ENCODE data around the gene NANOG. TPM values are rescaled to one million over a fixed set of nuclear protein-coding genes. Genes with fewer than 3 reads are reported as not detected.
"Not testable (repeated sequence)": the region's sequence is repeated elsewhere in the genome, so short reads cannot be mapped to it uniquely, and the experiment has no call there.

NANOG gene
- polyA plus RNA-seq, 3 donors from 2014 or later, result not detected

DNA sequence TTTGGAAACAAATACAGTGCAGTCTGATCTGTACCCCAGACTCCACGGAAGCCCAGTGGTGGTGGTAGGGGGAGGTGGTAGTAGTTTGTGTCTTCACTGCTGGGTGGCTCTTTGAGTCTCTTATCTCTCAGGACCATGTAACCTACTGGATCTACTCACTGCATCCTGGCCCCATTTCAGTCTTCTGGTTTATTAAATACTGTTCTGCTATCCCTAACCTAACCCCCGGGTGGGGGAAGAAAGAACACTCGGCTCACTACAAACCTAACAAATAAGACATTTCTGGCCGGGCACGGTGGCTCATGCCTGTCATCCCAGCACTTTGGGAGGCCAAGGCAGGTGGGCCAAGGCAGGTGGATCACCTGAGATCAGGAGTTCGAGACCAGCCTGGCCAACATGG lies 44.0 kb downstream of the NANOG start:
- H3K36me3 Mint-ChIP-seq, H3K4me1 Mint-ChIP-seq, H3K4me3 Mint-ChIP-seq: not testable (repeated sequence)

GRCh38 chr12:7833831-7834230 lies 44.6 kb downstream of the NANOG start:
- no peak overlapping the region for H3K4me3 Mint-ChIP-seq
- no peak overlapping the region for H3K27ac Mint-ChIP-seq
- H3K27me3 Mint-ChIP-seq (ENCODE audit: low read depth in 3 of 3), result peaks cover 2 to 10% (median 3%) of the 10 kb centered on the region in 3 donors
- no peaks in the 10 kb centered on the region for H3K9me3 Mint-ChIP-seq
- no peaks in the 10 kb centered on the region for H3K4me1 Mint-ChIP-seq
- DNase-seq, result no peak
- no peaks in the 10 kb centered on the region for H3K36me3 Mint-ChIP-seq

More for the DNA sequence above, 44.0 kb downstream of the NANOG start:
- H3K27me3 Mint-ChIP-seq (ENCODE audit: low read depth in 3 of 3); DNase-seq; H3K27ac Mint-ChIP-seq; H3K9me3 Mint-ChIP-seq: not testable (repeated sequence)

DNA sequence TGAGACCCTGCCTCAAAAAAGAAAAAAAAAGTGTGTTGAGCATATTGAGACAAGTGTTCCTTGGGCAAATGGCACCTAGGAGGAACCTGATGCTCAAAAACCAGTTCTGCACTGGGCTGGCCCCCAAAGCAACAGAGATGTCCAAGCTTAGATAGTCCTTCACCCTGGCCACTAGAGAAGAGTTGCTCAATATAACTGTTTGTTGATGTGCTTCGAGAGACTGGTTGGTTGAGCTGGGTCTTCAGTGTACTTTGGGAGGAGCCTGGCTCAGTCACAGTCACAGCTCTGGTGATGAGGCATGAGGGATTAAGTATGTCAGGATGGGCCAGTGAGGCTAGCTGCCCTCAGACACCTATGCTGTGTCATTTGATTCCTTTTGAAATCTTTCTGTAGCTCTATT lies 45.5 kb downstream of the NANOG start:
- Mint-ChIP-seq H3K36me3 (no peaks in the 10 kb centered on the region), H3K4me3 (no peak overlapping the region), H3K27me3 (ENCODE audit: low read depth in 3 of 3) (peaks cover 2 to 10% (median 2%) of the 10 kb centered on the region in 3 donors), H3K27ac (no peak overlapping the region), H3K4me1 (no peaks in the 10 kb centered on the region), H3K9me3 (no peaks in the 10 kb centered on the region)
- no peak for DNase-seq

GRCh38 chr12:7835116-7835515 lies 45.9 kb downstream of the NANOG start:
- no peak overlapping the region for H3K27ac Mint-ChIP-seq
- DNase-seq, result no peak
- H3K36me3 Mint-ChIP-seq, result no peaks in the 10 kb centered on the region
- H3K9me3 Mint-ChIP-seq, result no peaks in the 10 kb centered on the region
- H3K27me3 Mint-ChIP-seq (ENCODE audit: low read depth in 3 of 3), result peaks cover 2 to 10% (median 2%) of the 10 kb centered on the region in 3 donors
- H3K4me1 Mint-ChIP-seq, result no peaks in the 10 kb centered on the region
- no peak overlapping the region for H3K4me3 Mint-ChIP-seq

DNA sequence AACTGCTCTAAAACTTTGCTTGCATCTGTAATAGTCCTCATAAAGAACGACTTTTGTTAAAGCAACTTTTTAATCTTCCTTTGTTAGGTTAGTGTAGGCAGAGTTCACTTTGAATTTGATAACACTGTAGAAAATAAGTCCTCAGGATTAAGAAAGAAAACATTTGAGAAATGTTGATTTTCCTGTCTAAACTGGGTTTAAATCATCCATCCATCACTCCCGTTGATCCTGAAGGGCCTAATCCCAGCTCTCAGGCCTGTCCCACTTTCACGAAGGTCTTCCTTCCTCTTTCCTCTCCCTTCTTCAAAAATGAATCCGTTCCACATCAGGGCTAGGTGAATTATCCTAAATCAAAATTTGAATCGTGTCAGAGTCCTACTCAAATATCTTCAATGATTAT lies 46.6 kb downstream of the NANOG start:
- Mint-ChIP-seq H3K4me3 (no peak overlapping the region), H3K4me1 (no peaks in the 10 kb centered on the region), H3K27ac (no peak overlapping the region), H3K27me3 (ENCODE audit: low read depth in 3 of 3) (peaks cover 2 to 10% (median 2%) of the 10 kb centered on the region in 3 donors), H3K9me3 (no peaks in the 10 kb centered on the region), H3K36me3 (no peaks in the 10 kb centered on the region)
- DNase-seq, result no peak

DNA sequence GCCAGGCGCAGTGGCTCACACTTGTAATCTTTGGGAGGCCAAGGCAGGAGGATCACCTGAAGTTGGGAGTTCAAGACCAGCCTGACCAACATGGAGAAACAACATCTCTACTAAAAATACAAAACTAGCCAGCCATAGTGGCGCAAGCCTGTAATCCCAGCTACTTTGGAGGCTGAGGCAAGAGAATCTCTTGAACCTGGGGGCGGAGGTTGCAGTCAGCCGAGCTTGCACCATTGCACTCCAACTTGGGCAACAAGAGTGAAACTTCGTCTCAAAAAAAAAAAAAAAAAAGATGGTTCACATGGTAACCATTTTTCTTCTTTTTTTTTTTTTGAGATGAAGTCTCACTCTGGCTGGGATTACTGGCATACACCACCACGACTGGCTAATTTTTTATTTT lies 48.2 kb downstream of the NANOG start:
- Mint-ChIP-seq H3K9me3 (no peaks in the 10 kb centered on the region), H3K4me1 (no peaks in the 10 kb centered on the region), H3K27ac (no peak overlapping the region), H3K4me3 (no peak overlapping the region), H3K36me3 (no peaks in the 10 kb centered on the region), H3K27me3 (ENCODE audit: low read depth in 3 of 3) (peaks cover 2 to 13% (median 4%) of the 10 kb centered on the region in 3 donors)
- no peak for DNase-seq

- H3K36me3 Mint-ChIP-seq, H3K27ac Mint-ChIP-seq, DNase-seq, H3K9me3 Mint-ChIP-seq, H3K4me1 Mint-ChIP-seq, H3K4me3 Mint-ChIP-seq: not testable (repeated sequence)
- peaks cover 0 to 10% (median 4%) of the 10 kb centered on the region in 3 donors for H3K27me3 Mint-ChIP-seq (ENCODE audit: low read depth in 3 of 3)
Measured at GRCh38 chr12:7839226-7839625, 50.0 kb downstream of the NANOG start.

- H3K4me3 Mint-ChIP-seq, DNase-seq, H3K4me1 Mint-ChIP-seq, H3K9me3 Mint-ChIP-seq, H3K36me3 Mint-ChIP-seq, H3K27ac Mint-ChIP-seq: not testable (repeated sequence)
- H3K27me3 Mint-ChIP-seq (ENCODE audit: low read depth in 3 of 3), result peaks cover 0 to 11% (median 4%) of the 10 kb centered on the region in 3 donors
Measured at GRCh38 chr12:7839848-7840247, 50.6 kb downstream of the NANOG start.

DNA sequence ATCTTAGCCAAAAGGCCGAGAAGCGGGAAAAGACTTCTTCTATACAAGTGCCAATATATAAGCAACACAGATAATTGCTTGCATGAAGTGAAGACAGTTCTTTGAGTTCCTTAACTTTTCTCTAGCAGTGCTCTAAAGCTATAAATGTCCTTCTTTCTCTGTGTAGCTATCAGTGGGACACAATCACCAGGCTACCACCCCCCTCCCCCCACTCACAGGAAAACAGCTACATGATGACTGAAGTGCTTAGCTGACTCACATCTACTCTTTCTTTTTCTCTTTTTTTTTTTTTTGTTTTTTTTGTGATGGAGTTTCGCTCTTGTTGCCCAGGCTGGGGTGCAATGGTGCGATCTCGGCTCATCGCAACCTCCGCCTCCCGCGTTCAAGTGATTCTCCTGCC lies 53.2 kb downstream of the NANOG start:
- H3K4me1 Mint-ChIP-seq, DNase-seq, H3K27ac Mint-ChIP-seq, H3K4me3 Mint-ChIP-seq, H3K36me3 Mint-ChIP-seq, H3K9me3 Mint-ChIP-seq: not testable (repeated sequence)
- peaks cover 0 to 20% (median 2%) of the 10 kb centered on the region in 3 donors for H3K27me3 Mint-ChIP-seq (ENCODE audit: low read depth in 3 of 3)

DNA sequence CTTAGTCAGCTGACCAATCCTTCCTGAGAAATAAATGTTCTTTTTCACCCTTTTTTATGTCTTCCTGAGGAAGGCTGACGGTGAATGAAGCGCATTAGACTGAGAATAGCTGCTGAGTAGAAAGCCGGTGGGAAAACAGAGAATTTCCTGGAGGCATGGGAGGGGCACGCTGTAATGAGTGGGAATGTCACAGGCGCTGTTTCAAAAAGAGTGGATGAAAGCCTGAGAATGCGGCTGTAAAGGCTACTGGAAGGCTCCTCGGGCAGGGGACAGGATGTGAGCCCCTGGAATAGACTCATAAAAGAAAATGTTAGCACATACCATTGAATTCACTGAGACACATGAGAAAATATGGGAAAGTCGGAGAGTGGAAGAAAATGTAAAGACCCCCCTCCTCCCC lies 53.9 kb downstream of the NANOG start:
- H3K9me3 Mint-ChIP-seq, DNase-seq, H3K4me1 Mint-ChIP-seq, H3K36me3 Mint-ChIP-seq: not testable (repeated sequence)
- peak overlapping the region in 1 of 5 donors; percentile 39 for H3K4me3 Mint-ChIP-seq
- H3K27me3 Mint-ChIP-seq (ENCODE audit: low read depth in 3 of 3), result peaks cover 0 to 21% (median 2%) of the 10 kb centered on the region in 3 donors
- H3K27ac Mint-ChIP-seq, result peak overlapping the region in 2 of 6 donors; percentile 36 to 57

GRCh38 chr12:7843583-7843982 lies 54.4 kb downstream of the NANOG start:
- H3K4me3 Mint-ChIP-seq, result peak overlapping the region in 4 of 5 donors; percentile 27 to 71 (median 56)
- not testable (repeated sequence) for H3K9me3 Mint-ChIP-seq, H3K4me1 Mint-ChIP-seq, H3K36me3 Mint-ChIP-seq
- DNase-seq, result peak in 1 of 3 donors; percentile 32
- H3K27me3 Mint-ChIP-seq (ENCODE audit: low read depth in 3 of 3), result peaks cover 0 to 22% (median 2%) of the 10 kb centered on the region in 3 donors
- peak overlapping the region in 4 of 6 donors; percentile 70 to 93 (median 84) for H3K27ac Mint-ChIP-seq

DNA sequence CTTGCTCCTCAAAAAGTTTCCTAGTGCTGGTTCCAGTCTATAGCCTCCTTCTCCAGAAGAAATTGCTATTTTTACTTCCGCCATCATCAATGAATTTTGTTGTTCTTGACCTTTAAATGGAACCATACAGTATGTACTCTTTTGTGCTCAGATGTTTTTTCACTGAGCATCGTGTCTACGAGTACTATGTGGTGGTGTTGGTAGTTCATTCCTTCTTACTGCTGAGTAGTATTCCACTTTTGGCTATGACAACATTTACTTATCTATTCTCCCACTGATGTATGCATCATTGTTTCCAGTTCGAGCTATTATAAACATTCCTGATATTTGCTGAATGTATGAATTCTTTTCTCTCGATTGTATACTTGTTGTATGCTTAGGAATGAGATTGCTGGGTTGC lies 54.9 kb downstream of the NANOG start:
- Mint-ChIP-seq H3K36me3 (no peaks in the 10 kb centered on the region), H3K27me3 (ENCODE audit: low read depth in 3 of 3) (peaks cover 0 to 22% (median 2%) of the 10 kb centered on the region in 3 donors), H3K27ac (no peak overlapping the region), H3K4me1 (no peaks in the 10 kb centered on the region), H3K4me3 (no peak overlapping the region), H3K9me3 (no peaks in the 10 kb centered on the region)
- no peak for DNase-seq

DNA sequence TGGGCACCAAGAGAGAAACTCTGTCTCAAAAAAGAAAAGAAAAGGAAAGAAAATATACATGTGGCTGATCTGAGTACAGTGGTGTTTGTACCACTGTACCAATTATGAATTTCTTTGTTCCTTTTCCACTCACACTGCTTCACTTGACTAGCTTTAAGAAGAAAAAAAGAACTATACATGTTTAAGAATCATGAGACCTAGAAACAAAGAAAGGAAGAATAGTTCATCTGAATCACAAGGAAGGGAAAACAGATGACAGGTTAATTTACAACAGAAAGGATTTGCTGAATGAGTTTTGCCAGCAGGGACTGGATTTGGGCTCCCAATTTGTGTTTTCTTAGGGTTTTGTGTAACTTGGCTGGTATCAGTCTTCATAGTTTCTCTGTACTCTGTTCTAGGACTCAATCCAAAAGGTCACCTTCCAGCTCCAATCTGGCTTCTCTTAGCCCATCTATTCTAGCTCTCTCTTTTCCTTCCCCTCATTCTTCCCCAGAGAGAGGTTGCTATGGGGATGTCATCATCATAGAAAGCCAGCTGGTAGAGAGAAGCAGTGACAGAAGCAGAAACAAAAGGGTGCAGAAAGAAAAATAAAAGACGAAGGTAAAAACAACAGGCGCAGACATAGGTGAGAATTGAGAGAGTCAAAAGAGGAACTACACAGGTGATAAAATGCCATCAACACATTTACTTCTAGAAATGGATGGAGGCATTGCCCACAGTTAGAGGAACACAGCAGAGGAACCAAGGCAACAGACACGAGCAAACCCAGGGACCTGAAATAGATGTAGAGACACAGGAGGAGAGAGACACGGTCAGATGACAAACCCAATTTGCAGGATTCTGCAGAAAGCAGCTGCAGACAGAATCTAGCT lies 58.3 kb downstream of the NANOG start:
- not testable (repeated sequence) for H3K36me3 Mint-ChIP-seq, H3K4me1 Mint-ChIP-seq, DNase-seq, H3K27ac Mint-ChIP-seq, H3K4me3 Mint-ChIP-seq, H3K9me3 Mint-ChIP-seq
- H3K27me3 Mint-ChIP-seq (ENCODE audit: low read depth in 3 of 3), result peaks cover 0 to 32% (median 3%) of the 10 kb centered on the region in 3 donors

DNA sequence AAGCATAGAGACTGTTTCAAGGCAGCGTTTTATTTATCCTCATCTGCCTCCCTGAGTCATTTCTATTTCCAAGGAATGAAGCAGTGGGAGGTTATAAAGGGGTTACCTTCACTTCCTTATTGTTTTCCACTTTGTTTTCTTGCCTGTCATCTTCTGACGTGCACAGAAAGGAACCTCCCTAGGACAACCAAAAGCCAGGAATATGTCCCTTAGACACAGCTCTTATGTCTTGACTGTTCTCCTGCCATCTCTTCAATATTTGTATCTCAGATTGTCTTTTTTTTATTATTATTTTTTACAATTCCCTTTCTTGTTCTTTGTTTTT lies 58.9 kb downstream of the NANOG start:
- not testable (repeated sequence) for H3K4me1 Mint-ChIP-seq, H3K27ac Mint-ChIP-seq, H3K4me3 Mint-ChIP-seq, H3K36me3 Mint-ChIP-seq, DNase-seq, H3K9me3 Mint-ChIP-seq
- H3K27me3 Mint-ChIP-seq (ENCODE audit: low read depth in 3 of 3), result peaks cover 0 to 32% (median 7%) of the 10 kb centered on the region in 3 donors

Data from immature natural killer cell (primary cell).